ENCODE measurements around the gene CAMKMT. TPM values are rescaled to one million over a fixed set of nuclear protein-coding genes. Genes with fewer than 3 reads are reported as not detected.

CAMKMT gene
- polyA plus RNA-seq, 3 donors, result 4.7 to 7.8 (median 7.0) TPM

- no peaks in the 10 kb centered on the region for H3K36me3 Mint-ChIP-seq
- no CpG with 5 or more reads among the region's 5 CpGs for WGBS (ENCODE audit: insufficient coverage)
- H3K4me3 ChIP-seq (replicated peaks in 1 of 3; ENCODE audit: low read depth in 2 of 3, low read length in 3 of 3), result no peak overlapping the region
- no peak overlapping the region for H3K4me2 ChIP-seq (replicated peaks; ENCODE audit: extremely low read depth, low read length, poor library complexity, severe bottlenecking)
- peak; percentile 98 for TF ChIP-seq CTCF (IDR thresholded peaks at IDR 0.05)
- H3K79me2 ChIP-seq (ENCODE audit: insufficient read depth, low read length), result no peaks in the 10 kb centered on the region
- no peak overlapping the region for H3K27ac Mint-ChIP-seq
- no peak overlapping the region for H3K27ac ChIP-seq (ENCODE audit: low read depth in 1 of 2, low read length in 2 of 2)
- no peaks in the 10 kb centered on the region for H3K27me3 Mint-ChIP-seq (ENCODE audit: low read depth in 3 of 3)
- H2AFZ ChIP-seq (ENCODE audit: insufficient read depth, low read depth, low read length, poor library complexity, severe bottlenecking), result no peak overlapping the region
- H3K9me3 Mint-ChIP-seq, result no peaks in the 10 kb centered on the region
- H4K20me1 ChIP-seq (ENCODE audit: insufficient read depth, low read length), result no peaks in the 10 kb centered on the region
- H3K27me3 ChIP-seq (ENCODE audit: control insufficient read depth in 2 of 2, insufficient read depth in 2 of 2, low read length in 2 of 2), result no peaks in the 10 kb centered on the region
- no peak overlapping the region for H3K9ac ChIP-seq (ENCODE audit: insufficient read depth, low read length, poor library complexity, severe bottlenecking)
- no peak overlapping the region for H3K4me3 Mint-ChIP-seq
- no peaks in the 10 kb centered on the region for H3K4me1 Mint-ChIP-seq
- H3K36me3 ChIP-seq (replicated peaks in 1 of 2; ENCODE audit: control insufficient read depth in 1 of 2, insufficient read depth in 2 of 2, low read length in 2 of 2), result no peaks in the 10 kb centered on the region
- peak; percentile 44 to 69 (median 64) for DNase-seq
- no peaks in the 10 kb centered on the region for H3K9me3 ChIP-seq (replicated peaks in 1 of 2; ENCODE audit: control insufficient read depth in 1 of 2, insufficient read depth in 1 of 2, low read length in 2 of 2)
- no peaks in the 10 kb centered on the region for H3K4me1 ChIP-seq (ENCODE audit: control insufficient read depth in 1 of 2, insufficient read depth in 2 of 2, low read length in 2 of 2)
- intact Hi-C loops (cut with micrococcal nuclease), result loop anchor here in 1 of 2 donors (5.0 kb wide), 1 partner anchor 478 kb away; no protein-coding TSS in a partner anchor
Measured at GRCh38 chr2:44479127-44479887, 117.6 kb downstream of the CAMKMT start.

GRCh38 chr2:44480068-44480467 lies 118.3 kb downstream of the CAMKMT start:
- TF ChIP-seq CTCF (IDR thresholded peaks at IDR 0.05), result no peak
- no peaks in the 10 kb centered on the region for H3K79me2 ChIP-seq (ENCODE audit: insufficient read depth, low read length)
- H3K4me3 Mint-ChIP-seq, result no peak overlapping the region
- no peaks in the 10 kb centered on the region for H3K36me3 ChIP-seq (replicated peaks in 1 of 2; ENCODE audit: control insufficient read depth in 1 of 2, insufficient read depth in 2 of 2, low read length in 2 of 2)
- no peaks in the 10 kb centered on the region for H3K4me1 Mint-ChIP-seq
- H3K27me3 ChIP-seq (ENCODE audit: control insufficient read depth in 2 of 2, insufficient read depth in 2 of 2, low read length in 2 of 2), result no peaks in the 10 kb centered on the region
- no peak overlapping the region for H3K4me3 ChIP-seq (replicated peaks in 1 of 3; ENCODE audit: low read depth in 2 of 3, low read length in 3 of 3)
- no peaks in the 10 kb centered on the region for H3K27me3 Mint-ChIP-seq (ENCODE audit: low read depth in 3 of 3)
- no peaks in the 10 kb centered on the region for H3K9me3 ChIP-seq (replicated peaks in 1 of 2; ENCODE audit: control insufficient read depth in 1 of 2, insufficient read depth in 1 of 2, low read length in 2 of 2)
- no peaks in the 10 kb centered on the region for H3K4me1 ChIP-seq (ENCODE audit: control insufficient read depth in 1 of 2, insufficient read depth in 2 of 2, low read length in 2 of 2)
- no peaks in the 10 kb centered on the region for H3K36me3 Mint-ChIP-seq
- no peak overlapping the region for H3K27ac Mint-ChIP-seq
- intact Hi-C loops (cut with micrococcal nuclease), result loop anchor here (5.0 kb wide), 2 partner anchors 462 to 477 kb away; partner anchors contain the start of gene SIX3 (in 1 of the 2)
- H4K20me1 ChIP-seq (ENCODE audit: insufficient read depth, low read length), result no peaks in the 10 kb centered on the region
- H3K9me3 Mint-ChIP-seq, result peaks cover 0 to 3% (median 0%) of the 10 kb centered on the region in 7 donors
- no peak overlapping the region for H3K27ac ChIP-seq (ENCODE audit: low read depth in 1 of 2, low read length in 2 of 2)
- DNase-seq, result no peak
- no peak overlapping the region for H3K4me2 ChIP-seq (replicated peaks; ENCODE audit: extremely low read depth, low read length, poor library complexity, severe bottlenecking)
- WGBS (ENCODE audit: insufficient coverage), result no CpG with 5 or more reads among the region's 2 CpGs
- H3K9ac ChIP-seq (ENCODE audit: insufficient read depth, low read length, poor library complexity, severe bottlenecking), result no peak overlapping the region
- H2AFZ ChIP-seq (ENCODE audit: insufficient read depth, low read depth, low read length, poor library complexity, severe bottlenecking), result no peak overlapping the region
